ENCODE measurements around the gene NAALADL2. TPM values are rescaled to one million over a fixed set of nuclear protein-coding genes. Genes with fewer than 3 reads are reported as not detected.

Gene NAALADL2
- total and polyA plus RNA-seq, 2 of the 8 experiments (the other 6 are each of a cell fraction or from before 2014, with no cell fraction given): 0.12 to 0.22 TPM

- H3K14ac ChIP-seq (ENCODE audit: insufficient read length): no peak overlapping the region
- WGBS, 2 experiments (ENCODE audit: extremely low coverage in 1 of 2, insufficient coverage in 1 of 2, insufficient read length in 1 of 2, insufficient replicate concordance in 2 of 2, low coverage in 1 of 2, low lambda C conversion rate in 2 of 2, missing lambda C conversion rate in 1 of 2): 93% methylated on average over 1 of the region's 1 CpG; no CpG with 5 or more reads in 1 of the 2 experiments
- no peak overlapping the region for H2BK120ac ChIP-seq (replicated peaks; ENCODE audit: low read depth, low read length)
- H3K18ac ChIP-seq (ENCODE audit: extremely low read depth, low read length): no peak overlapping the region
- no peaks in the 10 kb centered on the region for H3K79me1 ChIP-seq (ENCODE audit: low read depth, low read length)
- ChIA-PET CTCF (ENCODE audit: partially characterized antibody) (interaction anchor here (0.7 kb wide), 1 partner anchor 146 kb away, joined by 3 read pairs; no protein-coding TSS in a partner anchor), POLR2A (ENCODE audit: partially characterized antibody) (no interaction called here)
- H3K4me3 ChIP-seq (ENCODE audit: extremely low read depth in 1 of 4, insufficient read depth in 2 of 4, low read depth in 3 of 4, low read length in 4 of 4): no peak overlapping the region
- FAIRE-seq (no peak), DNase-seq (ENCODE audit: low read depth in 1 of 2, low spot score in 2 of 2) (no peak)
- H3K4me2 ChIP-seq (ENCODE audit: insufficient read depth in 1 of 2, low read depth in 2 of 2, low read length in 2 of 2): no peak overlapping the region
- H2AK5ac ChIP-seq (ENCODE audit: low read depth, low read length): no peak overlapping the region
- H3K56ac ChIP-seq (replicated peaks; ENCODE audit: insufficient read length, low read depth, low read length): no peak overlapping the region
- H3K36me3 ChIP-seq (ENCODE audit: control insufficient read depth in 2 of 4, insufficient read depth in 4 of 4, low read length in 3 of 4): no peaks in the 10 kb centered on the region
- H4K20me1 ChIP-seq (replicated peaks in 1 of 2; ENCODE audit: control insufficient read depth in 1 of 2, insufficient read depth in 2 of 2, low read length in 2 of 2): no peaks in the 10 kb centered on the region
- H3K27me3 ChIP-seq (replicated peaks in 1 of 4; ENCODE audit: control insufficient read depth in 3 of 4, extremely low read depth in 1 of 4, insufficient read depth in 3 of 4, low read length in 3 of 4): no peaks in the 10 kb centered on the region
- H2BK5ac ChIP-seq (ENCODE audit: low read depth, low read length): no peak overlapping the region
- H3K79me2 ChIP-seq (ENCODE audit: control insufficient read depth in 1 of 2, insufficient read depth in 2 of 2, low read length in 2 of 2): no peaks in the 10 kb centered on the region
- no peak overlapping the region for H4K8ac ChIP-seq (ENCODE audit: extremely low read depth, insufficient read depth, low read length)
- no peak overlapping the region for H3K23ac ChIP-seq (ENCODE audit: insufficient read length)
- H2AFZ ChIP-seq (ENCODE audit: low read length): no peak overlapping the region
- no peak overlapping the region for H2BK12ac ChIP-seq (ENCODE audit: low read depth, low read length)
- TF ChIP-seq SAP30 (IDR thresholded peaks at IDR 0.05; ENCODE audit: insufficient read depth, insufficient replicate concordance, low read length): no peak
- TF ChIP-seq CBX8 (IDR thresholded peaks at IDR 0.05; ENCODE audit: borderline replicate concordance, low read depth, low read length): no peak
- TF ChIP-seq RAD21 (IDR thresholded peaks at IDR 0.05 in 1 of 2, conservative IDR thresholded peaks at IDR 0.05 in 1 of 2; ENCODE audit: low read depth in 2 of 2, low read length in 2 of 2): no peak
- no peak overlapping the region for H3K9ac ChIP-seq (replicated peaks in 1 of 4; ENCODE audit: extremely low read depth in 1 of 4, low read depth in 3 of 4, low read length in 3 of 4)
- no peak overlapping the region for H3K4ac ChIP-seq (replicated peaks; ENCODE audit: insufficient read length, low read depth, low read length)
- no peak overlapping the region for H4K5ac ChIP-seq (ENCODE audit: insufficient read length, low read depth, low read length)
- no peaks in the 10 kb centered on the region for H3K4me1 ChIP-seq (replicated peaks in 1 of 4; ENCODE audit: control insufficient read depth in 3 of 4, insufficient read depth in 4 of 4, low read length in 3 of 4)
- no peaks in the 10 kb centered on the region for H3K9me3 ChIP-seq (ENCODE audit: insufficient read depth in 2 of 2, low read depth in 1 of 2, low read length in 1 of 2)
- no peak overlapping the region for H2BK20ac ChIP-seq (ENCODE audit: low read length)
- H3K27ac ChIP-seq (ENCODE audit: low read depth, low read length): no peak overlapping the region
- no peaks in the 10 kb centered on the region for H3K23me2 ChIP-seq (ENCODE audit: low read depth, low read length)
- H2BK15ac ChIP-seq (ENCODE audit: low read length): no peak overlapping the region
- no peak overlapping the region for H4K91ac ChIP-seq (replicated peaks; ENCODE audit: insufficient read length, low read length)
These were observed 408.0 kb downstream of the NAALADL2 start for GRCh38 chr3:175267121-175267531.
